Kidney glomerular epithelial cell (primary cell): ENCODE measurements around the gene PPP1CA.
A peak's percentile ranks its signal among the peaks of the same experiment; 100 is the strongest.

Experiments
- DNase-seq: peaks from one replicate; lab custom pipeline; 2025; lab: John Stamatoyannopoulos, UW

Gene PPP1CA

DNA sequence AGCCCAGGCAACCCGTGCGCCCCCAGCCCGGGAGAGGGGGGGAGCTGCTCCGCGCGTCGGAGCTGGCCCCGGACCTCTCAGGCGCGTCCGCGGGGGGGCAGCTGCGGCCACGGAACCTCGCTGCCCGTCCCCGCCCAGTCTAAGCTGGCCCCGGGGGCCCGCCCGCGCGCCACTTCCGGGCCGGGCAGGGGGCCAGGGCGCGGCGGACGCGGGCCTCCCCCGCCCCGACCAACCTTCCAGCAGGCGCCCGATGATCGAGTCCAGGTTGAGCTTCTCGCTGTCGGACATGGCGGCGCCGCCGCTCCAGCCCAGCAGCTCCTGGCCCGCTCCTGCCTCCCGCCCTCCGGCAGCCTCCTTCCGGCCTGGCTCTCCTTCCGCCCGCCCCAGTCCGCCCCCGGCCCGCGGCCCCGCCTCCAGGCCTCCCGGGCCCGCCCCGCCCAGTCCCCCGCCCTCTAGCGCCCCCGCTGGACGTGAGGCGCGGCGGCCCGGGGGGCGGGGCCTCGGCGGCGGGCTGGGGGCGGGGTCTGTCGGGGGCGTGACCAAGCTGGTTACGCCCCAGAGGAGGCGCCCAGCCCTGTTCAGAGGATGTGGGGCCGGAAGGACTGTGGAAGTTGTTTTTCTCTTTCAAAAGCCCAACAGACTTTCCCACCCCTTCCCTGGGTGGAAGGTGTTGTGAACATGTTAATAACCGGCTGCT, at the start of gene PPP1CA:
Gene PPP1CA, minus strand, starts transcription at position 364 of the 697 bp plus-strand sequence. Its CDS starts 76 bp downstream, at position 288.
- DNase-seq: peak; percentile 81

DNA sequence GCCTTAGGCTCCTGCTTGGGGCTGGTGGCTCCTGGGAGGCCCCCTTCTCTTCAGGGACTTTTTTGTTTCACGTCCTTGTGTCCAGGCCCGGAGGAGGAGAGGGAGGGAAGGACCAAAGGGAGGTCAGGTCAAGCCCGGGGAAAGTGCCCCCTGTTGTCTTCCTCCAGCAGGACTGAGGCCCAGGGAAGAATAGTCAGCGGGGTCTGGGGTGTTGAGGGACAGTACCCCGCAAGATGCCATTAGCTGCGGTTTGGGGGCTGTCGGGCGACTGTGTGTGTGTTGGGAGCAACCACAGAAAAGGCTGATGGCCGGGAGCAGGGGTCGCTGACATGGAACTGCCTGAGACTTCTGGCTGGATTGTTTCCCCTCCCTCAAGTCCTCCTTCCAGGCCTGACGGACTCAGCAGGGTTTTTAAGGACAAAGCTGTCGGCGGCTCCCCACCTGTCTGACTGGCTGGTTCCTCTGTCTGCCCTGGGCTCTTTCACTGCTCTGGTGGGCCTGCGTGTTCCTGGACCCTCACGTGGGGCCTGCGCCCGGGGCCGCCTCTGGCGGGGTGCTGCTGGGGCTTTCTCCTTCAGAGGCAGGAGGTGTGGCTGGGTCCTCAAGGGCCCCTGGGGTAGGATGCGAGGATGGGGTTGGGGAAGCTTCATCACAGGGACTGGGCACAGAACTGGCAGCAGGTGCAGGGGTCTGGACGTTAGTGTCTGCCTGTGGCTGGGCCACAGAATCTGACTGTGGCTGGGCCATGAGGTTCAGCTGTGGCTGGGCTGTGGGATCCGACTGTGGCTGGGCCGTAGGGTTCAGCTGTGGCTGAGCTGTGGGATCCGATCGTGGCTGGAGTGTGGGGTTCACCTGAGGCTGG, 49.4 kb upstream of the PPP1CA start:
- DNase-seq: no peak

DNA sequence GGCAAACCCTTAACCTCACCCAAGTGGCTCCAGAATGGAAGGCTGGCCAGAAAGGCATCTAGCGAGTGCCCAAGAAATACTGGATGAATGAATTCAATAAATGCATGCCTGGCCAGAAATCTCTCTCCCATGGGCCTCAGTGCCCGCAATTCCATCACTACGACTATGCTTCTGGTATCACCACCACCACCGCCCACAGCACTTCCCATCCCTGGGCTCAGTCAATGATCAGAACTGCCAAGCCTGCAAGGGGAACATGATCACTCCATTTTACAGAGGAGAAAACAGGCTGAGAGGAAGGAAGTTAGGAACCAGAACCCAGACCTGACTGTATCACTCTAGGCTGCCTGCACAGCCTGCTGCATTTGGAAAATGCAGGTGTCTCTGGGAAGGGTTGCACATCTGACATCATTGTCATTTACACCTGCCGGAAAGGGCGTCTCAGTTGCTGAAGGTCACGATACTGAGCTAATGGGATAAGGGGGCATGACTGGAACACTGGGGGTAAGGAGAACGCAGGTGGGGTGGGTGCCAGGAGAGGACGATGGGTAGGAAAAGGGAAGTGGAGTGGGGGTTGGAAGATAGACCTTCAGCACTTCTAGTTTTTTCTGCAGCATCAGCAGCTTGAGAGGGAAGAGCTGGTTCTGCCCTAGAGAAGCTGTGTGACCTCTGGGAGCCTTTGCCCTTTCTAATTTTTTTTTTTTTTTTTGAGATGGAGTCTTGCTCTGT, 47.6 kb upstream of the PPP1CA start:
- DNase-seq: no peak

DNA sequence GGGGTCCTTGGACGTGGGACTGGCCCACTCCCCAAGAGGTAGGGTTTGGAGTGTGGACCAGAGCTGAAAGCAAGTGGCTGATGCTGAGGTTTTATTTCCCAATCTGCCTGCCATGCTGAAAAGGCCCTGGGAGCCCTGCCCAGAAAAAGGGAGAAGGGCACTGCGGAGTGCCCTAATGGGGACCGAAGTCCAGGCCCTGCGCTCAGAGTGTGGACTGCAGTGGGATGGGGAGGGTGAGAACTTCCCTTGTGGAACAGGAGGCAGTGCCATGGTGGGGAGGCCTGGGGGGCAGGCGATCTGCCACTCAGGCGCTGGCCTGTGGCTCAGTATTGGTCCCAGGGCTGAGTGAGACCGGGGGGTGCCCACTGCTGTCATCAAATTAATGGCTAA, 46.6 kb upstream of the PPP1CA start:
- no peak for DNase-seq

DNA sequence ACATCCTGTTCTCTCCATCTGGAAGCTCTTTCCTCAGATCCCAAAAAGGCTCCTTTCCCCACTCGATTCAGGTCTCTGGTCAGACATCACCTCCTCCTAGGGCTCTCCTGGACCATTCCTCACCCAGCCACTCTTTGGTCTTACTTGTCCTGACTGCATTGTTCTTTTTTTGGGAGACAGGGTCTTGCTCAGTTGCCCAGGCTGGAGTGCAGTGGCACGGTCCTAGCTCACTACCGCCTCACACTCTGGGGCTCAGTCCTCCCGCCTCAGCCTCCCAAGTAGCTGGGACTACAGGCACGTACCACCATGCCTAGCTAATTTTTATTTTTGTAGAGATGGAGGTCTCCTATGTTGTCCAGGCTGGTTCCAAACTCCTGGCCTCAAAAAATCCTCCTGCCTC, 43.9 kb upstream of the PPP1CA start:
- no peak for DNase-seq

DNA sequence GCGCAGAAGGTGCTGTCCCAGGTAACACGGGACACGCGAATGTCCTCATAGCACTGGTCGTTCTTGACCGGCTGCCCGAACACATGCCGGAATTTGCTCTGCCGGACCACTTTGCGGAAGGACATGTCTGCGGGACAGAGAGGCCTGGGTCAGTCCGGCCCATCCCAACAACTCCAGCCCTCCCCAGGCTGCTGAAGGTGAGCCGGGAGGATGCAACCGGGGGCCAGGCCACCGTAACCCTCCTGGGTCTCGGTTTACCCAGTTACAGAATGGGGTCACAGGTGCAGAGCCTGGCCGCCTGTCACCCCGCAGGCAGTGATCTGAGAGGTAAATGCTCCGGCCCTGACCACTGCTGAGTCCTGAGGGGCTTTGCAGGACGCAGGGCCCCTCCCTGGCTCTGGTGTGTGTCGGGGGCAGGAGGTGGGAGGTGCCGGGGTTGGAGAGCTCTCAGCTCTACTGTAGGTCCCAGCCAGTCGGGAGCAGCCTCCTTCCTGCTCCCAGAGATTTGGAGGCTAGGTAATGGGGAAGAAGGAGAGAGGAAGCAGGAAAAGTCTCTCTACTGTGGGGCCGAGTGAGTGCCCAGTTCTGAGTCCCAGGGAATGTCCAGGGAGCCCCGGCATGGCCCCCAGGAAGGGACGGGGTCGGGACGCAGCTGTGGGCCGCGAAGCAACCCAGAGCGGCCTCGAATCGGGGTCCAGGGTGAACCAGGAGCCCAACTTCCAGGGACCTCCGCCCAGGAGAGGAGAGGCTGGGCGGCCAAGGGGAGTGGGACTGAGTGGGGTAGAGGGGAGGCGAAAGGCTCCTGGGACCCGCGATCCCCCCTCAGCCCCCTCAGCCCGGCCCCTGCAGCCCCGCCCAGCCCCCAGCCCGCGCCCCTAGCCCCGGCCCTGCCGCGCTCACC, 41.1 kb upstream of the PPP1CA start:
- DNase-seq: no peak

DNA sequence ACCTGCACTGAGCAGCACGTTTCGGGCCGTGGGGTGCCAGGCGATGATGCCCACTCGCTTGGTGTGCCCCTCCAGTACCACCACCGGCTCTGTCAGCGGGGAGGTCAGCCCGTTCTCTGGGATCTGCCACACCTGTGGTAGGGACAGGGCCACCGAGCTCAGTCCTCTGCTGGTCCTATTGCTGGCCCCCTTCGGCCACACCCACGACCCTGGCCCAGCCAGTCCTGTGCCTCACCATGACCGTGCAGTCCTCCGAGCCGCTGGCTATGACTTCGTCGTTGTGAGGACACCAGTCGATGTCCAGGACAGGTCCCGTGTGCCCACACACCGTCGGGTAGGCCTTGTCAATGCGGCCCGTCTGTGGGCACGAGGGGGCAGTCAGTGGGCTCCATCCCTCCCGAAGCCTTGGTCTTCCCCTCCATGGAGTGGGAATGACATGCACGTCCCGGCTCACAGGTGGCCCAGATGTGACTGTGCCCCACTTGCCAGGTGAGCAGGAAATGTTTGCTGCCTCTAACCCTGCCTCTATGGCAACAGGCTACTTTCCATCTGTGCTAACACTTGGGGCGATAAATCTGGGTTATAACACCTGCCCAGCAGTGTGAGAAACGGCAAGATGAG, 40.2 kb upstream of the PPP1CA start:
- DNase-seq: no peak

DNA sequence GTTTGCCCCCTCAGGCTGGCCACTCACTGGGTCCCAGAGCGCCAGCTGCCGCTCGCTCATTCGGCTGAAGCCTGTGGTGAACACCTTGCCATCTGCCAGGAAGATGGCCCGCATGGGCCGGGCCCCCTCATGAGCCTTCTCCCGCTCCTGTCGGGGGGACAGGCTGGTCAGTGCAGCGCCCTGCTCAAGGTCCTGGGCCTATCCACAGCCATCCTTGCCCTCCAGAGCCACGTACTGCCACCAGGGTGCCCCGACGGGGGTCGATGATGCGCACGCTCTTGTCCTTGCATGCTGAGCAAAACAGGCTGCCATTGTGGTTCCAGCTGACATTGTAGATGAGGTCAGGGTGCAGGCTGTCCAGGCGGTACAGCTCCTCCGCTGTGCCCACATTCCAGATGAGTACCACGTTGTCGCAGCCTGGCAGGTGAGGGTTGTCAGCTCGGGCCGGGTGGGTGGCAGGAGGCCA, 39.5 kb upstream of the PPP1CA start:
- no peak for DNase-seq

DNA sequence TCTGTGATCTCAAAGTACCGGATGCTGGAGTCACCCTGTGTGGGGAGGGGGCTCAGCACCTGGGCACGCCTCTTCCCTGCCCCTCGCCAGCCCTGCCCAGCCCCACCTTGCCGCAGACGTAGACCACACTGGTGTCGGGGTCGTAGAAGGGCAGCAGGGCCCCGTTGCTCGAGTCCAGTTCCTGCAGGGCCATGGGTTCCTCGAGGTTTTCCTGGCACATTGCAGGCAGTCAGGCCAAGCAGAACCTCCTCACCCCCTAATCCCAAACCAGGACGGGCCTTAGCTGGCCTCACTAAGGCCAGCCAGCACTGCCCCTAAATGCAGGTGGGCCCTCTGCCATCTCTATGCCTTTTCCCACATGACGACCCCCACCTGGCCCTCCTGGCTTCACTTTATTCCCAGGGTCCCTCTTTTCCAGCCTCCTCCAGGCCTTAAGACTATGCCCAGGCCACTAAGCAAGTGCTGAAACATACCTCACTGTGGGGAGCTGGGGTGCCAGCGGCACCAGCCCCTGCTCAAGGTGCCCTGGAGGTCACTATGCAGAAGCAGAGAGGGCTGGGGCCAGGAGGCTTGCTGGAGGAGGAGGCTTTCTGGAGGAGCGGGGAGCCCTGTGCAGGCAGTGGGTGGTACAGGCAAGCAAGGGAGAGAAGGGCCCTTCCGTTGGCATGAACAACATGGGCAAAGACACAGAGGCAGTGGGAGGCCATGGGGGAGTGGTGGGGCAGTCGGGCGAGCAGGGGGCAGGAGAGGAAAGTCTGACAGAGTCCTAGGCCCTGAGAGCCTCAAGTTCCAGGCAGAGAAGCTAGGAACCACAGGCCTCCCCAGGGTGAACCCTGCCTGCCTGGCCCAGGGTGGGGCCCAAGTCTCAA, 38.8 kb upstream of the PPP1CA start:
- no peak for DNase-seq

DNA sequence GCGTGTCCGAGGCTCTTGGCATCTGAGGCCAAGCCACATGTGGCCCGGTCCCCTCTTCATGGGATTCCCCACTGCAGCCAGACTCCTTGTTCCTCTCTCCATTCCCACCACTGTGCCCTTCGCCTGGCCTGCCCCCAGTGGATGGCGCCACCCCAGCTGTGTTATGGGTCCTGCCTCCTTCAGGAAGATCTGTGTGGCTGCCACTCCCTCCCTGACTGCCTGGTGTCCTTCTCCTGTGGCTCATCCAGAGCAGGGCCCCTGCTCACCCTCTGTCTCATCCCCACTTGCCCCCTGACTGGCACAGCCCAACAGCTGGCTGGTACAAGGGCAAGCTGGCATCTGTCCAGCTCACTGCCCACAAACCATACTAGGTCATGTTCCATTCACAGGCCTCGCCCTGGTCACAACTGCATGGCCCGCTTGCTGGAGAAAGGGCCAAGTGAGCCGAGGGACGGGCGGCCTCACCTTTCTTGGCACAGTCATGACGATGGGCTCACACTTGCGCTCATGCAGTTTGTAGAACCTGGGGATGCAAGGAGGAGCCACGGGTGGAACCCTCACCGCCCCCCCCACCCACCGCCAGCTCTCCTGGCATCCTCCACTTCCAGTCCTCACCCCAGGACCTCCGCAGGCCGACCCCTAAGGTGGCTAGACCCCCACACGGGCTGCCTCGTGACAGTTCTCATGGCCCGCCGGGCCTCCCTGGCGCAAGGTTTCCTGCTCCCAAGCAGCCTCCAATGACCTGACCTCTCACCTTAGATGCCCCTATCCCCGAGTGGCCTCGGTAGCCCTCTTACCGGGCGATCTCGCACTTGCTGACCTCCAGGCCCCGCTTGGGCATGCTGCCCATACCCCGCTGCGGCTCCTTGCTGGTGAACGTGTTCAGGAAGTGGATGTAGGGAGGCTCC, 37.9 kb upstream of the PPP1CA start:
- no peak for DNase-seq

DNA sequence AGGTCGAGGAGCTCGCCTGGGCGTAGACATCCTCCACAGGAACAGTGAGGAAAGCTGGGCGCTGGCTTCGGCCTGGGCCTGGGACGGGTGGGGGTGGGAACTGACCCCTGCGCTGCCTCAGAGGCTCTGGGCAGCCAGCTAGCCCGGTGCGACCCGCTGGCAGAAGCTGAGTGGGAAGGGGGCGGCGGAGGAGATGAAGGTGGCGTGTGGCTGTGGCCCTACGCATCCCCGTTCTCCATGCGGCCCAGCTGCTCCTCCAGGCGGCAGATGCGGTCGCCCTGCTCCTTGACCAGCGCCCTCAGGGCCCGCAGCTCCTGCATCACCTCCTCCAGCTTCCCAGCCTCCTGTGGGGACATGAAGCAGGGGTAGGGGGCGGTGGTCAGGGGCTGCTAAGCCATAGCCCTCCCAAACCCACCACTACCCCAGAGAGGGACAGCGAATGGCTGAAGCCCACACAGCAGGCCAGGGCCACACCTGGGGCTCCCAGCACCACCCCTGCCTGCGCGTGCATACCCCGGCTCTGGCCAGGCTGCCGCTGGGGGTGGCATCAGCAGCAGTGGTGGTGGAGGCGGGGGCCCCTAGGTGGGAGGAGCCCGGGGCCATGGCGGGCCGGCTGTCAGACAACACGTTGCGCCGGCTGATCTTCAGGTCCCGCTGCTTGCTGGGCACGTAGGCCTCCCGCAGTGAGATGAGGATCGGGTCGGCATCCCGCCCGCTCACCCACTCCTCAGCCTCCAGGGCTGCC, 36.7 kb upstream of the PPP1CA start:
- DNase-seq: no peak

DNA sequence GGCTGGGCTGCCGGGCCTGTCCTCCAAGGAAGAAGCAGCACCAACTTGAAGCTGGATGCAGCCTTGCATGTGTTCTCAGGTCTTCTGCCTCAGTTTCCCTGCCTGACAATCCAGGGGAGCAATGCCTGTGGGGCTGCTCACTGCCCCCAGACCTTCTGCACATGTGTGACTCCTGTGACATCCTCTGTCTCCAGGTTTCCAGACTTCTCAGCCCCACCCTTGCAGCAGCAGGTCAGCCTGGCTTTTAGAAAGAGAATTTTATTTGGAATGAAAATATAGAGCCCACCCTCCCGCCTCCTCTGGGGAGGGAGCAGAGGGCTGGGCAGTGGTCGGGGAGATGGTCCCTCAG, 36.1 kb upstream of the PPP1CA start:
- DNase-seq: no peak

DNA sequence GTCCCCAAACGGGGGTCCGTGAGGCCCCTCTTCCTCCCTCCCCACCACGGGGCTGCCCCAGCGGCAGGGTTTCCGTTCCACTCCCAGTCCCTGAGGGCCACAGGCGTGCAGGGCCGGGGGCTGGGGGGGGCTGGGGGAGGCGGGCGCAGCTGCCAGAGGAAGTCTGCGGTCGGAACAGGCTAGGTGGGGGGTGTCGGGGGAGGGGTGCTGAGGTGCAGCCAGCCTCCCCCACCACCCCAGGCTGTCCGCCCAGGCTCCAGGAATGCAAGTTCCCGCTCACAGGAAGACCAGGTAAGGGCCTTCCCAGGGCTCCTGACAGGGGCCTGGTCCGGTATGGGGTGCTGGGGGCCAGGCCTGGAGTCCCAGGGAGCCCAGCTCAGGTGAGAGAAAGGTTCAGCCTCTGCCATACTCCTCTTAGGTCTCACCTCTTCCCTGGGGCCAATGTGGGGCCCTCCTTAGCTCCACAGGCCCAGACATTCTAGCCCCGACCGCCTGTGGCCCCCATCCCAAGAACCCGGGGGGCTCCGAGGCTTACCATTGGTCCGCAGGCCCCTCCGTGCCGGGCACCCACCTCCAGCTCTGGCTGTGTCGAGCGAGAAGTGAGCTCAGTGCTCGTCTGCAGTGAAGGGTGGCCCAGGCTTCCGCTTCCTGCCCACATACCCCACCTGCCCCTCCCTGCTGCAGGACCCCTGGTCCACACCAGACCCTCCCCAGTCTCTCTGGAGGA, 35.6 kb upstream of the PPP1CA start, which contains the start of gene PTPRCAP:
Gene PTPRCAP, minus strand, starts transcription at position 601 of the 727 bp plus-strand sequence. Its CDS starts 63 bp downstream, at position 538.
- DNase-seq: no peak

DNA sequence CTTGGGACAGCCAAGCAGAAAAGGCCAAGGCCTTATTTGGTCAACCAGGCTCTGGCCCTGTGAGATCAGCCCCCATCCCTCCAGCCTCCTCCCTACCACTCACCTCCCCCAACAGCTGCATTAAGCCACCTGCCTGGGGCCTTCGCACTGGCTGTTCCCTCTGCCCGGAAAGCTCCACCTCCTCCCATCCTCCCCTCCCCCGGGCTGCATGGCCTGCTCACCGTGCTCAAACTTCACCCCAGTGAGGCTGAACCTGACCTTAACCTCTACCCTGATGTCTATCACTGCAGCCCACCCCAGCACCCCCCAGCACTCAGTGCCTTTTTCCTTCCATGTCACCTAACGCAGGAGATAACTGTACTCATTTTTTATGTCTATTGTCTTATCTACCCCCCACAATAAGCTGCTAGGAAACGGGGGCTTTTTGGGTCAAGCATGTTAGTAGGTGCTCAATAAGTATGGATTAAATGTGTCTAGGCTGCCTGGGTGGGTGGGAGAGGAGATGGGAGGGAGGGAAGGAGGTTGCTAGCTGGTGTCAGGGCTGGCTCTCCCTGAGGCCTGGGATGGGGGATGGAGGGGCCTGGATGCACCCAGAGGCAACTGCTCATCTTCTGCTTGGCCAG, 34.9 kb upstream of the PPP1CA start:
- no peak for DNase-seq

DNA sequence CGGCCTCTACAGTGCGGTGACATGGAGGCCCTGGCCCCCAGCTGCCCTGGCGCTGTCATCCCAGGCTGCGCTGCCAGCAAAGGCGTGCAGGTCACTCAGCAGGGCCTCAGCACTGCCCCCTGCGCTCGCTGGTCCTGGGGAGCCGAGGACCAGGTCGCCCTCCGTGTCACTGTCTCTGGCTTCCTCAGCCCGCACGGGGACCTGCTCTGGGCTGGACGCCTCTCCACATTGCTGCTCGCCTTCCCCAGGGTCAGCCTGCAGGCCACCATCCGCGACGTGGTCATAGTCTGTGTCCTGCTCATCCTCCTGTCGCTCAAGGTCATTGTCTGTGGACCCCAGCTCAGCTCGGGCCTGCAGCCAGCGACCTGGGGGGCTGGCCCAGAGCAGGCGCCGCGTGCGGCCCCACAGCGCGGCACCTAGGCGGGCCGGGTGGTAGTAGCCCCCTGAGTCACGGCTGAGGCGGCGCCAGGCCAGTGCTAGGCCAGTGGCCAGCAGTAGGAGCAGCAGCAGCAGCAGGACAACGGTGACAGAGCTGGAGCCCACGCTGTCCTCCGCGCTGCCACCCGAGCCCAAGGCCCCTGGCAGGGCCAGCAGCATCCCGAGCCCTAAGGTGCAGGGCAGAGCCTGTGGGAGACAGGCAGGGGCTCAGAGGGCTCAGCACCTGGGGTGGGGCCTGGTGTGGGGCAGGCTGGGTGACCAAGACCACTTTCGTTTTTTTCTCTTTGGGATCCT, 34.2 kb upstream of the PPP1CA start:
- DNase-seq: no peak

DNA sequence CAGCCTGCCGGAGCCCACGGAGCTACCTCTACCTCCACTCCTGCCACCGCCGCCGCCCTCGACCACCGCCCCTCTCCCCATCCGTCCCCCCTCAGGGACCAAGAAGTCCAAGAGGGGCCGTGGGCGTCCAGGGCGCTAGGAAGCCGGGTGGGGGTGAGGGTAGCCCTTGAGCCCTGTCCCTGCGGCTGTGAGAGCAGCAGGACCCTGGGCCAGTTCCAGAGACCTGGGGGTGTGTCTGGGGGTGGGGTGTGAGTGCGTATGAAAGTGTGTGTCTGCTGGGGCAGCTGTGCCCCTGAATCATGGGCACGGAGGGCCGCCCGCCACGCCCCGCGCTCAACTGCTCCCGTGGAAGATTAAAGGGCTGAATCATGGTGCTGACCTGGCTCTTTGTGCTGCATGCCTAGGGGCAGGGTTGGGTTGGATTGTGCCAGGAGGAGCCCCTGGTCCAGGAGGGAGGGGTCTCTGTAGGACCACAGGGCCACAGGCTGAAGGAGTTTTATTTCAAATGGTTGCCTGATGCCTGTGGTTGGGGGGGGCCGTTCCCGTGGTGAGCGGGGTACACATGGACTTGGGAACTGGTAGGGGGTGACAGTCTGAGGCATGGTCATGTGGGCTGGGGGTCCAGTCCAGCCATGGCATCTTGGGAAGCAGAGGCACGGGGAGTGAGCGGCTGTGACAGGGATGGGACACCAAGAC, 33.5 kb upstream of the PPP1CA start:
- no peak for DNase-seq
